HFFc6 (cell line): ENCODE measurements around the gene RAB38. TPM values are rescaled to one million over a fixed set of nuclear protein-coding genes. Genes with fewer than 3 reads are reported as not detected.

ENCODE experiments used
- DNase-seq: peaks from one replicate; pipeline ENCODE4 v3.0.0-alpha.2; 2018
- H3K27ac Mint-ChIP-seq: 2 replicates; pipeline ENCODE4 v1.8.0; 2020; ENCODE audit warnings: mild to moderate bottlenecking, mixed read lengths
- H3K27me3 Mint-ChIP-seq: 2 replicates; pipeline ENCODE4 v1.8.0; 2021; ENCODE audit warnings: mild to moderate bottlenecking, moderate library complexity, mixed read lengths; ENCODE audit not compliant: insufficient read depth
- H3K36me3 Mint-ChIP-seq: 2 replicates; pipeline ENCODE4 v1.8.0; 2021; ENCODE audit warnings: low read depth, mixed read lengths
- H3K4me1 Mint-ChIP-seq: 2 replicates; pipeline ENCODE4 v1.8.0; 2020; ENCODE audit warnings: low read depth, mixed read lengths
- H3K4me3 Mint-ChIP-seq: 2 replicates; pipeline ENCODE4 v1.8.0; 2020; ENCODE audit warnings: mild to moderate bottlenecking, moderate library complexity, mixed read lengths
- H3K9me3 Mint-ChIP-seq: 2 replicates; pipeline ENCODE4 v1.8.0; 2020; ENCODE audit warnings: mild to moderate bottlenecking, mixed read lengths
- CTCF ChIP-seq: fragments of 200-600 bp; sonication (generic); IDR thresholded peaks from 2 replicates; pipeline ENCODE4 v1.5.0; 2021; ENCODE audit warnings: antibody characterized with exemption, mild to moderate bottlenecking
- total RNA-seq, 6 experiments: library from RNA; stranded (reverse); fragmentation: NEBNext Ultra II Directional; extraction: Animal tissue kit (Norgen Biotek cat#: 25700); gene quantifications; 2 replicates in 1 of 6; 3 replicates in 5 of 6; pipeline ENCODE4 v1.2.3, GENCODE V29; 2021

The RAB38 gene
- total RNA-seq, 6 experiments from 2014 or later = 0.55 to 2.4 (median 1.8) TPM

- H3K4me3 Mint-ChIP-seq = no peak overlapping the region
- no peak for TF ChIP-seq CTCF
- H3K4me1 Mint-ChIP-seq = peaks cover 6% of the 10 kb centered on the region; the same call in 1 of the 2 replicates
- no peaks in the 10 kb centered on the region for H3K27me3 Mint-ChIP-seq
- H3K9me3 Mint-ChIP-seq = peaks cover 4% of the 10 kb centered on the region; the same call in 1 of the 2 replicates
- DNase-seq = no peak
- no peak overlapping the region for H3K27ac Mint-ChIP-seq
- no peaks in the 10 kb centered on the region for H3K36me3 Mint-ChIP-seq
Measured at GRCh38 chr11:88151709-88152265, 23.5 kb downstream of the RAB38 start.

GRCh38 chr11:88146106-88146505, 29.1 kb downstream of the RAB38 start:
- H3K4me3 Mint-ChIP-seq = no peak overlapping the region
- no peaks in the 10 kb centered on the region for H3K4me1 Mint-ChIP-seq
- no peak overlapping the region for H3K27ac Mint-ChIP-seq
- H3K9me3 Mint-ChIP-seq = no peaks in the 10 kb centered on the region
- TF ChIP-seq CTCF = no peak
- no peaks in the 10 kb centered on the region for H3K36me3 Mint-ChIP-seq
- no peak for DNase-seq
- no peaks in the 10 kb centered on the region for H3K27me3 Mint-ChIP-seq

- no peak overlapping the region for H3K4me3 Mint-ChIP-seq
- no peak overlapping the region for H3K27ac Mint-ChIP-seq
- H3K4me1 Mint-ChIP-seq = no peaks in the 10 kb centered on the region
- no peak for DNase-seq
- no peaks in the 10 kb centered on the region for H3K36me3 Mint-ChIP-seq
- TF ChIP-seq CTCF = no peak
- peaks cover 5% of the 10 kb centered on the region; the same call in 1 of the 2 replicates for H3K27me3 Mint-ChIP-seq
- no peaks in the 10 kb centered on the region for H3K9me3 Mint-ChIP-seq
Measured at GRCh38 chr11:88139865-88140264, 35.4 kb downstream of the RAB38 start.

GRCh38 chr11:88131764-88132470, 43.3 kb downstream of the RAB38 start:
- Mint-ChIP-seq H3K4me3 (no peak overlapping the region), H3K4me1 (no peaks in the 10 kb centered on the region), H3K36me3 (no peaks in the 10 kb centered on the region), H3K9me3 (no peaks in the 10 kb centered on the region), H3K27me3 (peaks cover 9% of the 10 kb centered on the region; the same call in 1 of the 2 replicates), H3K27ac (no peak overlapping the region)
- no peak for TF ChIP-seq CTCF
- DNase-seq = no peak

GRCh38 chr11:88122956-88123355, 52.3 kb downstream of the RAB38 start:
- no peak overlapping the region for H3K27ac Mint-ChIP-seq
- no peak for TF ChIP-seq CTCF
- H3K4me1 Mint-ChIP-seq = no peaks in the 10 kb centered on the region
- H3K4me3 Mint-ChIP-seq = no peak overlapping the region
- DNase-seq = no peak
- H3K27me3 Mint-ChIP-seq = peaks cover 2% of the 10 kb centered on the region
- H3K36me3 Mint-ChIP-seq = no peaks in the 10 kb centered on the region
- H3K9me3 Mint-ChIP-seq = no peaks in the 10 kb centered on the region
